Measurements from ENCODE around the gene AIFM2. TPM values are rescaled to one million over a fixed set of nuclear protein-coding genes. Genes with fewer than 3 reads are reported as not detected.

The AIFM2 gene
- total and polyA plus RNA-seq, 7 donors: 8.7 to 40.5 (median 10.6) TPM

- intact Hi-C loops (cut with DNase I): no loop called here
- Histone ChIP-seq H3K27me3 (ENCODE audit: insufficient read depth in 3 of 3, low read length in 2 of 3) (no peaks in the 10 kb centered on the region), H3K27ac (peak overlapping the region; percentile 90), H3K4me3 (peak overlapping the region; percentile 82), H3K9me3 (no peaks in the 10 kb centered on the region), H3K4me1 (peaks cover 7% of the 10 kb centered on the region), H3K36me3 (ENCODE audit: insufficient read depth in 1 of 2, low read depth in 1 of 2) (peaks cover 0 to 21% of the 10 kb centered on the region in 2 donors)
- DNase-seq (peak; percentile 42 to 70), ATAC-seq (peak; percentile 12 to 41 (median 28))
- whole genome bisulfite sequencing, 3 donors: 8 to 21% (median 18%) methylated on average over 14 to 28 of the region's 28 CpGs
- no peak for TF ChIP-seq CTCF (IDR thresholded peaks at IDR 0.05)
Measured at GRCh38 chr10:70145166-70145665, 12.6 kb upstream of the AIFM2 start.

- H3K27me3 ChIP-seq (ENCODE audit: insufficient read depth in 3 of 3, low read length in 2 of 3): no peaks in the 10 kb centered on the region
- DNase-seq (no peak), ATAC-seq (no peak)
- 82 to 88% (median 83%) methylated on average over 18 of the region's 18 CpGs for WGBS, 3 donors
- peak overlapping the region; percentile 90 for H3K27ac ChIP-seq
- H3K4me1 ChIP-seq: peaks cover 7% of the 10 kb centered on the region
- peak overlapping the region; percentile 82 for H3K4me3 ChIP-seq
- no peaks in the 10 kb centered on the region for H3K9me3 ChIP-seq
- intact Hi-C loops (cut with DNase I): no loop called here
- H3K36me3 ChIP-seq (ENCODE audit: insufficient read depth in 1 of 2, low read depth in 1 of 2): peaks cover 0 to 18% of the 10 kb centered on the region in 2 donors
- no peak for TF ChIP-seq CTCF (IDR thresholded peaks at IDR 0.05)
Measured at GRCh38 chr10:70144372-70145110, 11.9 kb upstream of the AIFM2 start.

- no peak overlapping the region for H3K4me3 ChIP-seq
- WGBS, 3 donors: 90 to 100% (median 93%) methylated on average over 7 to 10 of the region's 10 CpGs
- H3K4me1 ChIP-seq: peaks cover 7% of the 10 kb centered on the region
- no peak overlapping the region for H3K27ac ChIP-seq
- no peaks in the 10 kb centered on the region for H3K27me3 ChIP-seq (ENCODE audit: insufficient read depth in 3 of 3, low read length in 2 of 3)
- intact Hi-C loops (cut with DNase I): no loop called here
- no peaks in the 10 kb centered on the region for H3K9me3 ChIP-seq
- H3K36me3 ChIP-seq (ENCODE audit: insufficient read depth in 1 of 2, low read depth in 1 of 2): peaks cover 0 to 20% of the 10 kb centered on the region in 2 donors
- no peak for ATAC-seq
- TF ChIP-seq CTCF (IDR thresholded peaks at IDR 0.05): no peak
- DNase-seq: no peak
Measured at GRCh38 chr10:70142555-70142954, 9.9 kb upstream of the AIFM2 start.

- intact Hi-C loops (cut with DNase I): no loop called here
- no peaks in the 10 kb centered on the region for H3K27me3 ChIP-seq (ENCODE audit: insufficient read depth in 3 of 3, low read length in 2 of 3)
- ATAC-seq: no peak
- H3K9me3 ChIP-seq: no peaks in the 10 kb centered on the region
- no peak overlapping the region for H3K27ac ChIP-seq
- WGBS, 3 donors: 73 to 86% (median 78%) methylated on average over 5 of the region's 5 CpGs
- no peak for TF ChIP-seq CTCF (IDR thresholded peaks at IDR 0.05)
- no peak overlapping the region for H3K4me3 ChIP-seq
- H3K4me1 ChIP-seq: peaks cover 8% of the 10 kb centered on the region
- H3K36me3 ChIP-seq (ENCODE audit: insufficient read depth in 1 of 2, low read depth in 1 of 2): peaks cover 0 to 20% of the 10 kb centered on the region in 2 donors
- no peak for DNase-seq
Measured at GRCh38 chr10:70140297-70140696, 7.7 kb upstream of the AIFM2 start.

- no peak for ATAC-seq
- intact Hi-C loops (cut with DNase I): no loop called here
- no peaks in the 10 kb centered on the region for H3K9me3 ChIP-seq
- no peak for TF ChIP-seq CTCF (IDR thresholded peaks at IDR 0.05)
- no peak for DNase-seq
- H3K27ac ChIP-seq: no peak overlapping the region
- no peaks in the 10 kb centered on the region for H3K27me3 ChIP-seq (ENCODE audit: insufficient read depth in 3 of 3, low read length in 2 of 3)
- H3K4me1 ChIP-seq: peaks cover 11% of the 10 kb centered on the region
- no peak overlapping the region for H3K4me3 ChIP-seq
- 85 to 88% (median 88%) methylated on average over 6 of the region's 6 CpGs for WGBS, 3 donors
- peaks cover 0 to 20% of the 10 kb centered on the region in 2 donors for H3K36me3 ChIP-seq (ENCODE audit: insufficient read depth in 1 of 2, low read depth in 1 of 2)
Measured at GRCh38 chr10:70139997-70140250, 7.3 kb upstream of the AIFM2 start.

Measured in psoas muscle (tissue), 8 donors.